Right cardiac atrium (tissue), 5 donors: ENCODE measurements around the gene SPDL1. TPM values are rescaled to one million over a fixed set of nuclear protein-coding genes. Genes with fewer than 3 reads are reported as not detected.

ENCODE experiments used
- ATAC-seq, 2 donors: fragments of 200-7000 bp; cut with Tn5 transposase; one replicate each; pipeline versions ENCODE4 v1.8.0 to v1.9.1; 2020; ENCODE audit warnings: moderate library complexity in 2 of 2, mild to moderate bottlenecking in 1 of 2
- DNase-seq, 3 donors: peaks; one replicate each; pipeline ENCODE4 v3.0.0-alpha.2; 2020
- H3K27ac ChIP-seq: one replicate; pipeline ENCODE4 v1.5.1; 2013; ENCODE audit warnings: mild to moderate bottlenecking, low read length, control low read depth, moderate library complexity
- H3K27me3 ChIP-seq: one replicate; pipeline ENCODE4 v1.6.1; 2013; ENCODE audit not compliant: control insufficient read depth, insufficient read depth
- H3K4me1 ChIP-seq: one replicate; pipeline ENCODE4 v1.6.1; 2013; ENCODE audit warnings: low read length; ENCODE audit not compliant: control insufficient read depth, insufficient read depth
- H3K4me3 ChIP-seq: one replicate; pipeline ENCODE4 v1.5.1; 2013; ENCODE audit warnings: low read length, control low read depth
- H3K9me3 ChIP-seq: one replicate; pipeline ENCODE4 v1.6.1; 2013; ENCODE audit warnings: low read length; ENCODE audit not compliant: control insufficient read depth
- WGBS: extraction: QIAGEN DNeasy Blood & Tissue Kit; methylation state at CpG from one replicate; pipeline ENCODE4 v1.1.7; 2013; 5-methylcytosine and 5-hydroxymethylcytosine counted together
- intact Hi-C, 4 donors: fragments of 100-400 bp; cut with DNase I; formaldehyde crosslinking; loops; one replicate each; pipeline versions ENCODE4 v1.11.0 to v1.14.0; 2022 to 2023
- long read RNA-seq, 4 donors: library from polyadenylated mRNA; unstranded; transcript quantifications; one replicate each; pipeline ENCODE4 v2.0.0, GENCODE V29; 2020 to 2021
- polyA plus RNA-seq: library from polyadenylated mRNA; stranded (reverse); fragments of 200-250 nt; gene quantifications from one replicate; pipeline ENCODE4 v1.2.3, GENCODE V29; 2013
- total RNA-seq, 4 donors: library from RNA; stranded (reverse); fragmentation: NEBNext Ultra II Directional; extraction: Animal tissue kit (Norgen Biotek cat#: 25700); gene quantifications; one replicate each; pipeline ENCODE4 v1.2.1, GENCODE V29; 2021
- donor health status: healthy with polysubstance abuse.
- donor health status: DM: no; HTN: yes; CAD: no.
- donor health status: DM: no; HTN: no; CAD: no.
- donor health status: DM: no; HTN: yes; CAD: no; lungs with severe emphysema.
- donor health status: DM: yes; HTN: yes; CAD: no.

Gene SPDL1
- 1 to 10 TPM; 4.4 to 5.9 (median 5.3) TPM for total RNA-seq
- polyA plus RNA-seq = 2.6 TPM
- long read RNA-seq, donor 1, transcript SPDL1-201 (12 exons, 2,668 nt) = major isoform, 9 of 13 reads
- long read RNA-seq, donor 1, partial matches to known transcripts = 1 of 13 reads
- long read RNA-seq, donor 1, other reads (novel, unspliced or antisense) = 3 of 13 reads
- long read RNA-seq, donor 2, partial matches to known transcripts = 0 of 2 reads
- long read RNA-seq, donor 2, other reads (novel, unspliced or antisense) = 0 of 2 reads
- long read RNA-seq, donor 3, transcript SPDL1-201 (12 exons, 2,668 nt) = major isoform, 12 of 16 reads
- long read RNA-seq, donor 3, partial matches to known transcripts = 0 of 16 reads
- long read RNA-seq, donor 3, other reads (novel, unspliced or antisense) = 4 of 16 reads
- long read RNA-seq, donor 4 = 0 reads

DNA sequence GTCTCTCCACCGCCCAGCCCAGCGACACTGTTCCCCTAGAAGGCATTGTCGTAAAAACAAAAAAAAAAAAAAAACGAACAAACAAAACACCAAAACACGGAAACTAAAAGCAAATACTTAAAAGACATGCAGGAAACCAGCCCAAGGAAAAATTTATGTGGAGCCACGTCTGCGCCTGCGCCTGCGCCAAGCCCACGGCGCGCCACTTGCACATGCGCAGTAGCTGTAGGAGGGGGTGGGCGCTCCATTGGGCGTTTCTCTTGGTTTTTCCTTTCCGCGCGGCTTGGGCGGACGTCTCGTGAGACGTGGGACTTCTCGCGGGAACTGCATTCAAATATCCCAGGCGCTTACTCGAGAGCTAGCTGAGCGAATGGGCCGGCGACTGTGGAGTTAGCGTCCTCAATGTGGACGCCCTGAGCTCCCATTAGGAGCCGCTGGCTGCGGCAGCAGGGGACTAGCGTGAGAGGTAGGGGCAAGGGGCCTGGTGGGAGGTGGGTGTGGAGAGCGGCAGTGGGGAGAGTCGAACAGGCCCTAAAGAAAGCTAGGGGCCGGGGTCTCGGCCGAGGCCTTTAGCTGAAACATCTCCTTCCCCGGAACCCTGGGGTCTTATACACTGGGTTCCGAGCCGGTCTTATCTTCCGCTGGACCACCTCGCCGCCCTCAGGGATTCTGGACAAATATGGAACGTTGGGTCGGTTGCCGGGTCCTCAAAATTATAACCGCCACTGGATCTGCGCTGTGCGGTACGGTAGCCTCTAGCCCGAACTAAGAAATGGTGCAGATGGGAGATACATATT is at the start of gene SPDL1:
Gene SPDL1, plus strand, starts transcription at position 350 of the 797 bp plus-strand sequence. CDS start 4,644 bp downstream, outside the sequence.
- peak within 1 kb of the TSS; percentile 46 for H3K27ac ChIP-seq
- intact Hi-C loops = no loop called here
- ATAC-seq (peak; percentile 96 to 97), DNase-seq (peak; percentile 95 to 98 (median 98))
- WGBS = under 1% methylated on average over 53 of the region's 53 CpGs
- no peaks in the 10 kb centered on the region for H3K9me3 ChIP-seq
- H3K4me1 ChIP-seq = no peaks in the 10 kb centered on the region
- no peaks in the 10 kb centered on the region for H3K27me3 ChIP-seq
- peak within 1 kb of the TSS; percentile 74 for H3K4me3 ChIP-seq

DNA sequence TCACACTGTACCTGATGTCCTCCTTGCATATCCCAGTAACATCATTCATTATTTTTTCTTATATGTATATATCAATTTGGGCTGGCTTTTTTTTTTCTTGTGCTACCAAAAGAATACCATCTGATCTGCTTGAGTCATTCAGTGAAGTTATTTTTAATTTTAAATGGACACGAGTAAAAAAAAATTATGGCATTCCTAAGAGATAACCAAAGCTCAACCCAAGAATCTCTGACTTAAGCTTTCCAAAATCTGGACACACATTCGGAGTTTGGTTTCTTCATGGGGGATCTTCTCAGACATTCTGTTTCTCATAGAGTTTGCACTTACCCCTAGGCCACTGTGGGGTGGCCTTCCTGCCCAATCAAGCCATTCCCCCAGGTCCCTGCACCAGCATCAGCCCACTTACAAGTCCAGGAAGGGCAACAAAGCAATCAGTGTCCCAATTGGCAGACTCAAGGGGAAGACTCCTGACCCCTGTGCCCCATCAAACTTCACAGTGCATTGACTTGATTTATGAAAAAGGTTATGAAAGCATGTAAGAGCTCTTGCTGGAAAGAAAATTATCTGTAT is 49.2 kb upstream of the SPDL1 start:
- H3K9me3 ChIP-seq = no peaks in the 10 kb centered on the region
- no peaks in the 10 kb centered on the region for H3K4me1 ChIP-seq
- H3K4me3 ChIP-seq = no peak overlapping the region
- H3K27me3 ChIP-seq = no peaks in the 10 kb centered on the region
- 40% methylated on average over 2 of the region's 2 CpGs for WGBS
- no peak overlapping the region for H3K27ac ChIP-seq
- DNase-seq = no peak
- peak in 1 of 2 donors; percentile 34 for ATAC-seq
- intact Hi-C loops = no loop called here

DNA sequence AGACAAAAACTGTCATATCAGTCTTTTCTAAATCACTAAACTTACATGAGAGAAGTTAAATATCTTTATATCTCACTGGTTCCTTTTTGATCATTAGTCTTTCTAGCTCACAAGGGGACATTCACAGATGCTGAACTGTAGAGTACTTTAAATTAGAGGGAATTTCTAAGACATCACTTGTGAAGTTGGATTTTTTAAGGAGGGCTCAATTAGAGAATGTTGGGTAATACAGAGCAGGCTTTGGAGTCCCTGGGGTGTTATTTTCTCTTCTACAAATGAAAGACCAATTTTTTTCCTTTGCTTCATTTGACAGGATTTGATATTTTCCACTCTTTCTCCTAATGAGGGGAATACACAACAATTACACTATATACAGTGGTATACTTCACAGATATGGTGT is 48.6 kb upstream of the SPDL1 start:
- intact Hi-C loops = no loop called here
- Histone ChIP-seq H3K9me3 (no peaks in the 10 kb centered on the region), H3K4me3 (no peak overlapping the region), H3K27me3 (no peaks in the 10 kb centered on the region), H3K4me1 (no peaks in the 10 kb centered on the region), H3K27ac (no peak overlapping the region)
- DNase-seq (no peak), ATAC-seq (no peak)

DNA sequence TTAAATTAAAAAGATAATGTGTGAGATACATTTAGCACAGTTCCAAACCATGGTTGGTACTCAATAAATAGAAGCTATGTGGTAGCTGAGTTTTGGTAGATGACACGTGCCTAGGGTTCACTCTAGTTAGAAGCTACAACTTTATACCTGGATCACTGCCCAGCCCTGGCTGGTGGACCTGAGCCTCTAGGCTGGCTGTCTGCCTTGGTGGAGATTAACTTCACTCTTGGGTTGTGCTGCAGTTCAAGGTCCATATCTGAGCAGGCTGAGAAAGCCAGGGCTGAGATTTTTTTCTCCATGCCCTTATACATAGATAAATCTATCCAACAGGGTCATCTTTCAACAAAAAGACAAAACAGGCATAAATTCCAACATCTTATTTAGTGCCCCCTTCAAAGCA is 44.6 kb upstream of the SPDL1 start:
- Histone ChIP-seq H3K27ac (no peak overlapping the region), H3K4me1 (no peaks in the 10 kb centered on the region), H3K27me3 (no peaks in the 10 kb centered on the region), H3K9me3 (no peaks in the 10 kb centered on the region), H3K4me3 (no peak overlapping the region)
- ATAC-seq (peak; percentile 45 to 80), DNase-seq (peak; percentile 18 to 65 (median 61))
- intact Hi-C loops = no loop called here
- 26% methylated on average over 1 of the region's 1 CpG for WGBS

DNA sequence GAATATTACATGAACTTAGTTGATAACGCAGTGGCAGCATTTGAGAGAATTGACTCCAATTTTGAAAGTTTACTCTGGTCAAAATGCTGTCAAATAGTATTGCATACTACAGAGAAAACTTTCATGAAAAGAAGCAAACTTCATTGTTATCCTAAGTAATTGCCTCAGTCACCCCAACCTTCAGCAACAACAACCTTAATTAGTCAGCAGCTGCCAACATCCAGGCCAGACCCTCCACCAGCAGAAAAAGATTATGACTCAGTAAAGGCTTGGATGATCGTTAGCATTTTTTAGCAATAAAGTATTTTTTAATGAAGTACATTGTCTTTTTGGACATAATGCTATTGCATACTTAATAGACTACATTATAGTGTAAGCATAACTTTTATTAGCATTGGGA is 40.8 kb upstream of the SPDL1 start:
- intact Hi-C loops = loop anchor here in 3 of 4 donors (10.0 kb wide), 4 partner anchors 198 to 858 kb away; partner anchors contain the start of gene SLIT3 (in 1 of the 3)
- DNase-seq = no peak
- Histone ChIP-seq H3K4me3 (no peak overlapping the region), H3K27ac (no peak overlapping the region), H3K27me3 (no peaks in the 10 kb centered on the region), H3K4me1 (no peaks in the 10 kb centered on the region), H3K9me3 (no peaks in the 10 kb centered on the region)
- WGBS = 81% methylated on average over 2 of the region's 2 CpGs
- no peak for ATAC-seq

DNA sequence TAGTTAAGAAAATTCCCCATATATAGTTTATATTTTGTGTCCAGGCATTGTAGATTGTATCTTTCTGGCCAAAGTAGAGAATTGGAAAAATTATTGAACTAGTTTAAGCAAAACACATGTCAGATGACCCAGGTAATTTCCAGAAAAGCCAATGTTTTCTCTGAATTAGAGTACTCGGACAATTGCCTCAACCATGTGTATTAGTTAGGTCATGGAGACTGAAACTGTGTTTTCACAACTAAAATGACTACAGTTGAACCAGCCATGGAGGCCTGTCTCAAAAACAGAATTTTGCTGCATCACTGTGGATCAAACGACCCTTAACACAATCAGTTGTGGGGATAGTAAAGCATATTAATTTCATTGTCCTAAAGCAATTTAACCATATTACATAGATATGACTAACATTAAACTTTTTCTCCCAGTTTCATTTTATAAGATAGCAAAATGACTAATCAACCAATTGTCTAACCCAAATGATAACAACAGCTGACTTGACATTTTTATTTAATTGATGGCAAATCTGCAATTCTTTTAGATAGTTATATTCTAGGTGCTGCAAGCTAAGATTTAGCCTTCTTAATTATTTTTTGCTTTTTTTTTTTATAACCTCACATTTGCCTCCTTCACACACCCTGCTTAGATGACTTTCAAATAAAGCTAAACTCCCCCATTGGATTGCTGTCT is 39.2 kb upstream of the SPDL1 start:
- no peaks in the 10 kb centered on the region for H3K9me3 ChIP-seq
- intact Hi-C loops = loop anchor here in 3 of 4 donors (10.0 kb wide), 4 partner anchors 200 to 860 kb away; partner anchors contain the start of gene SLIT3 (in 1 of the 3)
- DNase-seq = no peak
- H3K27me3 ChIP-seq = no peaks in the 10 kb centered on the region
- ATAC-seq = no peak
- no peak overlapping the region for H3K27ac ChIP-seq
- no peak overlapping the region for H3K4me3 ChIP-seq
- 75% methylated on average over 2 of the region's 2 CpGs for WGBS
- H3K4me1 ChIP-seq = no peaks in the 10 kb centered on the region

DNA sequence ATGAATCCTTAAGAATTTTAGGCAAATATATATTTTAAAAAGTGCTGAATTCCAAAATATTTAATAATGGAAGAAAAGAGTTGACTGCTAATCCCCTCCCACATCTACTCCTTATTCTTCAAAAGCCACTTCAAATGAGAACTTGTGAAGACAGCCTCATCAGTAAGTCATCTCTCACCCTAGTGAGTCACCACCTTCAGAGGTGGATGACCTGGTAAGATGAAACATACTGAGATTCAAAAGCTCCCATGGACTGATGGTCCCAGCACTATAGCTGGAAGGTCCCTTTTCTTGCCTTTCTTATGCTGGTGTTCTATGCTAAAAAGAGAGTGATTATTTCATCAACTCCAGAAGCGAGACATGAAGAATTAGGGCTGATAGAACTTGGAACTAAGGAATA is 37.8 kb upstream of the SPDL1 start:
- ATAC-seq = no peak
- Histone ChIP-seq H3K9me3 (no peaks in the 10 kb centered on the region), H3K4me3 (no peak overlapping the region), H3K27me3 (no peaks in the 10 kb centered on the region), H3K27ac (no peak overlapping the region), H3K4me1 (no peaks in the 10 kb centered on the region)
- 73% methylated on average over 1 of the region's 1 CpG for WGBS
- DNase-seq = no peak
- intact Hi-C loops = loop anchor here in 3 of 4 donors (5.0 to 10.0 kb wide), 5 partner anchors 201 to 861 kb away; partner anchors contain the start of gene SLIT3 (in 1 of the 3)

GRCh38 chr5:169546346-169546745 is 37.2 kb upstream of the SPDL1 start:
- intact Hi-C loops = loop anchor here in 3 of 4 donors (5.0 to 10.0 kb wide), 5 partner anchors 202 to 862 kb away; partner anchors contain the start of gene SLIT3 (in 1 of the 3)
- ATAC-seq = no peak
- Histone ChIP-seq H3K4me1 (no peaks in the 10 kb centered on the region), H3K4me3 (no peak overlapping the region), H3K27ac (no peak overlapping the region), H3K9me3 (no peaks in the 10 kb centered on the region), H3K27me3 (no peaks in the 10 kb centered on the region)
- DNase-seq = no peak
- 87% methylated on average over 3 of the region's 3 CpGs for WGBS

- DNase-seq (peak in 1 of 3 donors; percentile 18), ATAC-seq (peak; percentile 74 to 91)
- H3K9me3 ChIP-seq = no peaks in the 10 kb centered on the region
- no peaks in the 10 kb centered on the region for H3K4me1 ChIP-seq
- no peak overlapping the region for H3K4me3 ChIP-seq
- WGBS = 23% methylated on average over 3 of the region's 3 CpGs
- no peak overlapping the region for H3K27ac ChIP-seq
- intact Hi-C loops = loop anchor here in 3 of 4 donors (5.0 to 10.0 kb wide), 5 partner anchors 203 to 863 kb away; partner anchors contain the start of gene SLIT3 (in 1 of the 3)
- no peaks in the 10 kb centered on the region for H3K27me3 ChIP-seq
Observed at GRCh38 chr5:169547508-169547907, 36.1 kb upstream of the SPDL1 start.

GRCh38 chr5:169548315-169548714 is 35.3 kb upstream of the SPDL1 start:
- Histone ChIP-seq H3K9me3 (no peaks in the 10 kb centered on the region), H3K27ac (no peak overlapping the region), H3K27me3 (no peaks in the 10 kb centered on the region), H3K4me3 (no peak overlapping the region), H3K4me1 (no peaks in the 10 kb centered on the region)
- 18% methylated on average over 1 of the region's 1 CpG for WGBS
- DNase-seq = no peak
- intact Hi-C loops = loop anchor here in 3 of 4 donors (5.0 to 10.0 kb wide), 5 partner anchors 204 to 864 kb away; partner anchors contain the start of gene SLIT3 (in 1 of the 3)
- ATAC-seq = peak; percentile 88 to 92
